Measurements from ENCODE around the gene LLGL1. TPM values are rescaled to one million over a fixed set of nuclear protein-coding genes. Genes with fewer than 3 reads are reported as not detected.

The LLGL1 gene
- total RNA-seq, 1 donor from 2014 or later, result 45.0 TPM

GRCh38 chr17:18194804-18195203 is 30.6 kb upstream of the LLGL1 start:
- Mint-ChIP-seq H3K27ac (ENCODE audit: unreplicated experiment) (no peak overlapping the region), H3K9me3 (ENCODE audit: unreplicated experiment) (no peaks in the 10 kb centered on the region), H3K4me1 (ENCODE audit: unreplicated experiment) (peaks cover 28% of the 10 kb centered on the region), H3K36me3 (ENCODE audit: unreplicated experiment) (peaks cover 34% of the 10 kb centered on the region), H3K27me3 (ENCODE audit: unreplicated experiment) (no peaks in the 10 kb centered on the region), H3K4me3 (ENCODE audit: unreplicated experiment) (no peak overlapping the region)
- no peak for DNase-seq (ENCODE audit: extremely low spot score, unreplicated experiment)
- TF ChIP-seq, protein P1, sequence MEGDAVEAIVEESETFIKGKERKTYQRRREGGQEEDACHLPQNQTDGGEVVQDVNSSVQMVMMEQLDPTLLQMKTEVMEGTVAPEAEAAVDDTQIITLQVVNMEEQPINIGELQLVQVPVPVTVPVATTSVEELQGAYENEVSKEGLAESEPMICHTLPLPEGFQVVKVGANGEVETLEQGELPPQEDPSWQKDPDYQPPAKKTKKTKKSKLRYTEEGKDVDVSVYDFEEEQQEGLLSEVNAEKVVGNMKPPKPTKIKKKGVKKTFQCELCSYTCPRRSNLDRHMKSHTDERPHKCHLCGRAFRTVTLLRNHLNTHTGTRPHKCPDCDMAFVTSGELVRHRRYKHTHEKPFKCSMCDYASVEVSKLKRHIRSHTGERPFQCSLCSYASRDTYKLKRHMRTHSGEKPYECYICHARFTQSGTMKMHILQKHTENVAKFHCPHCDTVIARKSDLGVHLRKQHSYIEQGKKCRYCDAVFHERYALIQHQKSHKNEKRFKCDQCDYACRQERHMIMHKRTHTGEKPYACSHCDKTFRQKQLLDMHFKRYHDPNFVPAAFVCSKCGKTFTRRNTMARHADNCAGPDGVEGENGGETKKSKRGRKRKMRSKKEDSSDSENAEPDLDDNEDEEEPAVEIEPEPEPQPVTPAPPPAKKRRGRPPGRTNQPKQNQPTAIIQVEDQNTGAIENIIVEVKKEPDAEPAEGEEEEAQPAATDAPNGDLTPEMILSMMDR (IDR thresholded peaks at IDR 0.05), result no peak

DNA sequence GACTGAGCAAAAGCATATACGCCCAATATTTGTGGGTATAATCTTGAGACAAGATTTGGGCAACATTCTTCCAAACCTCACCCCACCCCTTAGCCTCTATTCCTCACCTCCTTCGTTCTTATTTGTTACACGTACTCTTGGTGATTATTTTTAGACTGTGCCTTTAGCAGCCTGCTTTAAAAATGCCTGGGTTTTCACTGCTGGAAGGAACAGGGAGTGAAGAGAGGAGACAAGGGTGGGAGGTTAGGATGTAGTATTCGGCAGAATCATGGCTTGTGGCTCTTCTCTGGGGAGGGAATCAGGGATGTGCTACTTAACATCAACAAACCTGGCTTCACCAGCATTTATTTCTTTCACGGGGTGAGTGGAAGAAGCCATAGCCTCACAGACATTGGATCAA is 30.2 kb upstream of the LLGL1 start:
- TF ChIP-seq, protein P1 (IDR thresholded peaks at IDR 0.05), result no peak
- peaks cover 32% of the 10 kb centered on the region for H3K36me3 Mint-ChIP-seq (ENCODE audit: unreplicated experiment)
- no peak overlapping the region for H3K27ac Mint-ChIP-seq (ENCODE audit: unreplicated experiment)
- peaks cover 24% of the 10 kb centered on the region for H3K4me1 Mint-ChIP-seq (ENCODE audit: unreplicated experiment)
- H3K27me3 Mint-ChIP-seq (ENCODE audit: unreplicated experiment), result no peaks in the 10 kb centered on the region
- H3K4me3 Mint-ChIP-seq (ENCODE audit: unreplicated experiment), result no peak overlapping the region
- no peak for DNase-seq (ENCODE audit: extremely low spot score, unreplicated experiment)
- no peaks in the 10 kb centered on the region for H3K9me3 Mint-ChIP-seq (ENCODE audit: unreplicated experiment)

DNA sequence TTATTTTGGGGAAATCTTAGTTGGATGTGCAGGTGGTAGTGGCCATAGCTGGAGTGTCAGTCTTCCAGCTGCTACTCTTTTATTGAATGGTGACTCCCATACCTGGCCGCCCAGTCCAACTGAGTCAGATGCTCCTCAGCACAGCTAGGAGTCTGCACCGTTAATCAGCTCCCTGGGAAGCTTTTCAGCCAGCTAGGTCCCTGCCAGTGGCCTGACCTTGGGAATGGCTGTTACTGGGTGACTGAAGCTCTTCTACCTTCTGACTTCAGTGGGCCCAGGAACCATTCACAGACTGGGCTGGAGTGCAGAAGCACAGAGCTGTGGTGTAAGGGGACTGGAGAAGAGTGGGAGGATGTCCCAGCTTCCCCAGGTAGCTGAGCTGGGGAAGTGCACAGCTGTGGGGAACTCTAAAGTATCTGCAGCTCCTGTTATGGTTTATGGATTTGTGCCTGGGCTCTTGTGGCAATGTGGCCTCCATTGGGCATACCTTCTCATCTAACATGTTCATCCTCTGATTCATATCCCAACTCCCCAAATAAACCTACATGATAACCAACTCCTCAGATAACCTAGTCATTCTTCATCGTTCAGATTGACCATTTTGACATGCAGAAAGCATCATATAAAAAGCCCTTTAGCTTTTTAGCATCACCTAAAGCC is 27.8 kb upstream of the LLGL1 start:
- H3K4me3 Mint-ChIP-seq (ENCODE audit: unreplicated experiment), result no peak overlapping the region
- TF ChIP-seq, protein P1 (IDR thresholded peaks at IDR 0.05), result no peak
- H3K36me3 Mint-ChIP-seq (ENCODE audit: unreplicated experiment), result peaks cover 35% of the 10 kb centered on the region
- no peak overlapping the region for H3K27ac Mint-ChIP-seq (ENCODE audit: unreplicated experiment)
- no peak for DNase-seq (ENCODE audit: extremely low spot score, unreplicated experiment)
- no peaks in the 10 kb centered on the region for H3K27me3 Mint-ChIP-seq (ENCODE audit: unreplicated experiment)
- peaks cover 4% of the 10 kb centered on the region for H3K4me1 Mint-ChIP-seq (ENCODE audit: unreplicated experiment)
- no peaks in the 10 kb centered on the region for H3K9me3 Mint-ChIP-seq (ENCODE audit: unreplicated experiment)

DNA sequence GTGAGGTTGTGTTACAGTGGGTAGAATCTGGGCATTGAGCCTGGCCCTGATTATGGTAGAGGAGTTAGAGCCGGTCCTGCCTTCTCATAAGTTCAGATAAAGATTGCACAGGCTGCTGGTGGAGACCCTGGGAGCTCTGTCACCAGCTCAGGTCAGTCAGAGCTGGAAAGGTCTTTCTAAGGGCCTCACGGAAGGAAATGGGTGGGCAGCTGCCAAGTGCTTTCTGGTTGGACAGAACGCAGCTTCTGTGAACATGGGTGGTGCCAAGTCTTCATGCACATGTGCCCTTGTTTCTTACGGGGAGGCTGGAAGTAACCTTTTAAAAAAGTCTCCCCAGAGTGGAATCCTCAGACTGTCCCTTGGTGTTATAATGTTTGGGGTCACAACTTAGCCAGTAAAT is 26.9 kb upstream of the LLGL1 start:
- DNase-seq (ENCODE audit: extremely low spot score, unreplicated experiment), result no peak
- H3K36me3 Mint-ChIP-seq (ENCODE audit: unreplicated experiment), result peaks cover 35% of the 10 kb centered on the region
- H3K27ac Mint-ChIP-seq (ENCODE audit: unreplicated experiment), result no peak overlapping the region
- H3K9me3 Mint-ChIP-seq (ENCODE audit: unreplicated experiment), result no peaks in the 10 kb centered on the region
- peaks cover 3% of the 10 kb centered on the region for H3K4me1 Mint-ChIP-seq (ENCODE audit: unreplicated experiment)
- TF ChIP-seq, protein P1 (IDR thresholded peaks at IDR 0.05), result no peak
- no peak overlapping the region for H3K4me3 Mint-ChIP-seq (ENCODE audit: unreplicated experiment)
- H3K27me3 Mint-ChIP-seq (ENCODE audit: unreplicated experiment), result no peaks in the 10 kb centered on the region

- no peak for DNase-seq (ENCODE audit: extremely low spot score, unreplicated experiment)
- no peaks in the 10 kb centered on the region for H3K27me3 Mint-ChIP-seq (ENCODE audit: unreplicated experiment)
- no peak overlapping the region for H3K27ac Mint-ChIP-seq (ENCODE audit: unreplicated experiment)
- peaks cover 19% of the 10 kb centered on the region for H3K36me3 Mint-ChIP-seq (ENCODE audit: unreplicated experiment)
- no peak overlapping the region for H3K4me3 Mint-ChIP-seq (ENCODE audit: unreplicated experiment)
- H3K4me1 Mint-ChIP-seq (ENCODE audit: unreplicated experiment), result no peaks in the 10 kb centered on the region
- no peaks in the 10 kb centered on the region for H3K9me3 Mint-ChIP-seq (ENCODE audit: unreplicated experiment)
- TF ChIP-seq, protein P1 (IDR thresholded peaks at IDR 0.05), result no peak
Observed at GRCh38 chr17:18201108-18201507, 24.3 kb upstream of the LLGL1 start.
